Renal cortical epithelial cell (primary cell): Measurements from ENCODE around the gene KPNA1. TPM values are rescaled to one million over a fixed set of nuclear protein-coding genes. Genes with fewer than 3 reads are reported as not detected.
A peak's percentile ranks its signal among the peaks of the same experiment; 100 is the strongest.

ENCODE experiments used
- DNase-seq: peaks from one replicate; pipeline ENCODE4 v3.0.0-alpha.2; 2011; ENCODE audit warnings: low read depth
- total RNA-seq: library from RNA; depleted of rRNA; stranded (reverse); fragments of >200 nt; gene quantifications from 2 replicates; pipeline ENCODE4 v1.2.3, GENCODE V29; 2014

Gene KPNA1
- total RNA-seq: 29.5 and 61.3 TPM in 2 replicates

DNA sequence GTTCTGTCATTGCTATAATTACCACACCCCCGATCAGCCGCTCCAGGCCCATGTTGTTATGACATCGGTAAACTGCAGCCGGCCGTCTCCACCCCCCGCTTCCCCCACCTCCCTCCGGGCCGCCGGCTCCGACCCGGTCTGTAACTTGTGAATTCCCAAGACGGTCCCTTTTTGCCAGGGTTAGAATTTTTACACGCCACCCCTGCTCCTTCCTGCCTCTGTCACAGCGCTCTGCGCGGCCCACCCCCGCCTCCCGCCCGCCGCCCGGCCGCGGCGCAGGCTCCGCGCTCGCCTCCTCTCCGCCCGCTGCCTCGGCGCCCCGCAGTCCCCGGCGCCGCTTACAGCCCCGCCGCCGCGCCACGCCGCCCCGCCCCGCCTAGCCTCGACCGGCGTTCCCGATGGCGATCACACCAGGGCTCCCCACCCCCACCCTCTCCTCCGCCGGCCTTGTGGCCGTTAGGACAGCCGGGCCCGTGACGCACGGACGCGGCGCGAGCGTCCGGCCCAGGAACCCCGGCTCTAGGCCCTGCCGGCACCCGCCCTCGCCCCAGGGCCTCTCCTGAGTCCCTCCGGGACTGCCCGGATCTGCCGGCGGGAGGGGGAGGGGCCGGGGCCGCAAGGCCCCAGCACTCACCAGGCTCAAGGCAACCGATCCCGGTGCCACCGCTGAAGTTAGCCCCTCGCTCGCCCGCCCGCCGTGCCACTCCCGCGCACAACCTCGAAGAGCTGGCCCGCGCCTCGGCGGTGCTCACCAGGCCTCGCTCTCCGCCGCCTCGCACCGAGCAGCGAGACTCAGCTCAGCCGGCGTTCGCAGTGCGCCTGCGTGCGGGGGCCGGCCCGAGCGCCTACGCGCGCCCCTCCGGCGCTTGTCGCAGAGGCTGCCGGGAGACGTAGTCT lies at the start of gene KPNA1:
Gene KPNA1 (minus strand): TSS at position 817 of the 897 bp plus-strand sequence. CDS start 18,374 bp downstream, outside the sequence.
- peak; percentile 71 for DNase-seq

DNA sequence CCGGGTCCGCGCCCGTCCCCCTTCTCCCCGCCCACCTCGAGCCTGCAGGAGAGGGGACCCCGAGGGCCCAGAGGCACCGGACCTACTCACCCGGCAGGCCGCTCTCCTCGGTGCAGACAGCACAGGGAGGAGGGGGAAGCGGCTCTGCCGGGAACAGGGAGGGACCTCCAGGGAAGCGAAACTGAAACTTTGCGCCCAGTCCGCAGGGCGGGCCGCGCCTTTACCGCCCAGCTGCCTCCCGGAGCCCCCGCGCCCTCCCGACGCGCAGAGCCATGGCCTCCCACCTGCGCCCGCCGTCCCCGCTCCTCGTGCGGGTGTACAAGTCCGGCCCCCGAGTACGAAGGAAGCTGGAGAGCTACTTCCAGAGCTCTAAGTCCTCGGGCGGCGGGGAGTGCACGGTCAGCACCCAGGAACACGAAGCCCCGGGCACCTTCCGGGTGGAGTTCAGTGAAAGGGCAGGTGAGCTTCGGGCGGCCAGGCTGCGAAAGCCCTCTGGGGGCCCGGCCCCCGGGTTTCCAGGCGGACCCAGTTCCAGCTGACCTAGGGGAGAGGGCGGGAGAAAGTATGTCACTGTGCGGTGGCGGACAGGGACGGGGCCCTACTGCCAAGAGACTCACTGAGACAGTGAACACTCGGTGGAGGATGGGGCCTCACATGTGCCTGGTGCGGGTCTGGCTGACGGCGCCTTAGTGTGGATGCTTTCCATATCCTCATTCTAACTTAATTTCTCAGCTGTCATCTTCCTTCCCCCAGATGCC lies 49.6 kb upstream of the KPNA1 start, which contains the start of the genes DTX3L and PARP9:
Gene DTX3L (plus strand): TSS at position 184 of the 758 bp plus-strand sequence. CDS start 89 bp downstream, at position 273.
Gene PARP9 (minus strand): TSS at position 146 of the 758 bp plus-strand sequence. CDS start 4,680 bp downstream, outside the sequence.
- peak; percentile 56 for DNase-seq

- DNase-seq: peak; percentile 16
Measured at GRCh38 chr3:122563717-122564025, 48.9 kb upstream of the KPNA1 start.

DNA sequence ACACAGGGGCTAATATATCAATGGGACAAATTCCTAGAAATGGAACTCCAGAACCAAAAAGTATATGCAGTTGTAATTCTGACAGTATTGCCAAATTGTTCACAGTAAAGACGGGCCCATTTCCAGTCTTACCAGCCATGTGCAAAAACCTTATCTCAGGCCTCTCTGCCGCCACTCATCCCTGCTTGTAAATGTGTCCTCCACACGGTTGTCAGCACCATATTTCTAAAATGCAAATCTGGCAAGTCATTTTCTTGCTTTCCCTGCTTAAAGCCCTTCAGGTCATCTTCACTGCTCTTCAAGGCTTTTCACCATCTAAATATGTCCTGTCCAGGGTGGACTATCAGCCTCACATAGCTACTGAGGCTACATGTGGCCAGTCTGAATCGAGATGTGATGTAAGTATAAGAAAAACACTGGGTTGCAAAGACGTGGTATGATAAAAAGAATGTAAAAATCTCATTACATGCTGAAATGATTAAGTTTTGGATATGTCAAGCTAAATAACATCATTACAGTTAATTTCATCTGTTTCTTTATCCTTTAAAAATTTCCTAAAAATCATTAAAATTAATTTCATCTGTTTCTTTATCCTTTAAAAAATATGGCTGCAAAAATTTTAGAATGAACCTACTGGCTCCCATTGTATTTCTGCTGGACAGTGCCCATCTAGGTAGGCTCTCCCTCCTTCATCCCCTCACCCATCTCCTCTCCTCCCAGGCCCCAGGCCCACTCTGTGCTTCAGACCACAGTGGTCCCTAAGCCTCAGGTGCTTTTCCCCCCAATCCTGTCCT lies 48.4 kb upstream of the KPNA1 start:
- no peak for DNase-seq

GRCh38 chr3:122560680-122561079 lies 45.9 kb upstream of the KPNA1 start:
- DNase-seq: peak; percentile 70

- no peak for DNase-seq
Measured at GRCh38 chr3:122559906-122560305, 45.2 kb upstream of the KPNA1 start.

DNA sequence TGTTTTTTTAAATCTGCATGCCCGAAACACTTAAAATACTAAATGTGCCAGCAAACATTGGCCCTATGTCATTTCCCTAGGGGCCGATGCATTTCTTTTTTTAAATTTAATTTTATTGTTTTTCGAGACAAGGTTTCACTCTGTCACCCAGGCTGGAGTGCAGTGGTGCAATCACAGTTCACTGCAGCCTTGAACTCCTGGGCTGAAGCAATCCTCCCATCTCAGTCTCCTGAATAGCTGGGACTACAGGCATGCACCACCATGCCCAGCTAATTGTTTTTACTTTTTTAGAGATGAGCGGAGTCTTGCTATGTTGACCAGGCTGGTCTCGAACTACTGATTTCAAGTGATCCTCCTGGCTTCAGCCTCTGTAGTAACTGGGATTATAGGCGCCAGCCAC lies 43.9 kb upstream of the KPNA1 start:
- no peak for DNase-seq

DNA sequence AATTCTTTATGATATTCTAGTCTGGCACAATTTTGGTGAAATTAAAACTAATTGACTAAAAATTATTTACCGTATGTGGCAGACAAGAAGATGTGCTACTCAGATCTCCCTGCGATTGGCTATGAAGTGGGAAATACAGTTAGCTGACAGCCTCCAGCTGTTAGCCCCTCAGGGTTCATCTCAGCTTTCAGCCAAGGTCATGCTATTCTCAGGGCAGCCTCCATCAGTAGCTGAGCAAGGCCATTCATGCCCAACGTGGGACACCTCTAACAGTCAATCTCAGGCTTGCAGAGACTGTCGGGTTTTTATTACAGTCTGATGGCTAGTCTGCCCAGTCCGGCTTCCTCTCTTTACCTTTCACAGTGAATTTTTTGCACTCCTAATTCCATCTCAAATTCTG lies 42.6 kb upstream of the KPNA1 start:
- DNase-seq: no peak

DNA sequence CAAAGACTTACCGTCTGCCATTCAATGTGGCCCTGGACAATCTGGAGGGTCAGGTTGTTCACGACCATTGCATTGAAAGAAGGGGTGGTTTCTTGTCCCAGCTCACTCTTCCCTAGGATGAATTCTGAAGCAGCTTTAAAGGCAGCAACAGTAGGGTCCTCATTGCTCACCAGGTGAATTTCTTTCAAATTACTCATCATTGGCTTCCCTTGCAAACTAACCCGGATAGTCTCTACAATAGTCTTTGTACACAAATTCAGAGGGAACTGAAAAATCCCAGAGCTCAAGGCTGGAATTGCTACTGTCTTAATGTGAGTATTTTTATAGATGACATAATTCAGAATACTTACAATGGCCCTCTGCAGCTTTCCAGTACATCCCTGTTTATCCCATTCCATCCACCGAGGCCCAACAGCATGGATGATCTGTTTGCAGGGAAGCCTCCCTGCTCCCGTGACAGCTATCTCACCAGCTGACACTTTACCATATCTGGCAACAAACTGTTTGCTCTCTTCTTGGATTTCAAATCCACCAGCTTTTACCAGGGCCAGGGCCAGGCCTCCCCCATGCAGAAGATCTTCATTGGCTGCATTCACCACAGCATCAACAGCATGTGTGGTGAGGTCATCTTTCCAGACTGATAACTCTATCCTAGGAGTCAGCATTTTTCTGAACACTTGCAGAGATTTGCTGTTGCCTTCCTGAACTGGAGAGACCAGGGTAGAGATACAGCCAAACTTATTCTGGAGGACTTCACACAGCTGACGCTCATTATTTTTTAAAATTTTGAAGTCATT lies 40.7 kb upstream of the KPNA1 start:
- peak; percentile 17 for DNase-seq

GRCh38 chr3:122553171-122553570 lies 38.4 kb upstream of the KPNA1 start:
- no peak for DNase-seq

DNA sequence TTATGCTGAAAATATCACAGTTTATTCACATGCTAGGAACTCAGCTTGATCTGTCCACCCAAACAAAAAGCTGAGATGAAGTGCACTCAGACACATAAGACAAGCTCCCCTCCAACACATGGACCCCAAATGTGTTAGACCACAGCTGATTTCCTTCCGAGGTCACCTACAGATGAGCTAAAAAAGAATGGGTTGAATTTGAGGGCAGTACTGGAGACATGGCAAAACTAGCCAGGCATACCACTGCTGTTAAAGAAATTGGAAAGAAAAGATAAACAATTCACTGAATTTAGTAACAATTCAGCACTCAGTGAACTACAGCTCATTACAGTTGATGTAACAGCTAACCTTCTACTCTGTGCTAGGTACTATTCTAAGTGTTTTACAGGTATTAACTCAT lies 33.9 kb upstream of the KPNA1 start:
- no peak for DNase-seq

DNA sequence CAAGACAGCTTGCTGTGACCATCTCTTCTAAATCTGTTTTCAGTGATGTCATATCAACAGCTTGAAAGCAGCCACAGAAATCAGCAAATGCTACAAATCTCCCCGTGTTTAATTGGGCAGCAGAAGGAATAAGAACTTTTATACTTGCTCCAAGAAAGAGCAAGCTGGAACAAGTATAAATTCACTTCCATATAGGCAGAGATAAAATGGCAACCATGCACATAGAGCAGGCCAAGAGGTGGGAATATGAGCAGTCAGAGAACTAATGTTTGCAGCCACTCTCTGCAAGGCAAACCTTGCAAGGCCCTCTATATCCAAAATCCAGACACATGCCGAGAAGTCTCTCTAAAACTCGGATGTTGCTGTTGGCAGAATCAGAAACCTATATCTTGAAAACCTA lies 33.3 kb upstream of the KPNA1 start:
- no peak for DNase-seq

DNA sequence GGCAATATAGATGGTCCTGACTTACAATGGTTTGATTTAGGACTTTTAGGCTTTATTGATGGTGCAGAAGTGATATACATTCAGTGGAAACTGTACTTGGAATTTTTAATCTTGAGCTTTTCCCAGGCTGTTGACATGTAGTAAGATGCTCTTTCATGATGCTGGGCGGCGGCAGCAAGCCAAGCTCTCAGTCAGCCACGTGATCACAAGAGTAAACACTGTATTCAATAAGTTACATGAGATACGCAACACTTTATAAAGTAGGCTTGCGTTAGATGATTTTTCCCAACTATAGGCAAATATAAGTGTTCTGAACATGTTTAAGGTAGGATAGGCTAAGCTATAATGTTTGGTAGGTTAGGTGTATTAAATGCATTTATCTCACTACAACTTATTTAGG lies 31.4 kb upstream of the KPNA1 start:
- DNase-seq: no peak

DNA sequence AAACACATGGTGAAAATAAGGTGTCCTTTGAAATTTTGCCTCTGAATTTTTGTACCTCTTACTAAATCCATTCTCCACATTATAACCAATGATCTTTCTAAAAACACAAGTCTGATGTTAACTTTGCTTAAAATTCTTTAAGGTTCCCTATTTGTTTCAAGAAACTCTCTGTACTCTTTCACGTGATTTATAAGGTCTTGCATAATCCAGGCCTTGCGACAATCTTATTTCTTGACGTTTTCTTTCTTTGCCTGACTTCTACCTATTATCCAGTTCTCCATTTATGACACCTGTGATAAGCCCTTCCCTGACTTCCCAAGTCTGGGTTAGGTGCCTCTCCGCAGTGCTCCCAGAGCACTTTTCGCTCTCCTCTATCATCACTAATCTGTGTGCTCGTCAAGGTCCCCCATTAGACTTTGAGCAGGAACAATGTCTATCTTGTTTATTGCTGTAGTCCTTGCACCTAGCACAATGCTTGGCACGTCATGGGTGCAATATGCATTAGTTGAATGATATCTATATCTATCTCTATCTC lies 24.3 kb upstream of the KPNA1 start:
- DNase-seq: no peak

GRCh38 chr3:122536632-122537001 lies 21.9 kb upstream of the KPNA1 start:
- DNase-seq: no peak

DNA sequence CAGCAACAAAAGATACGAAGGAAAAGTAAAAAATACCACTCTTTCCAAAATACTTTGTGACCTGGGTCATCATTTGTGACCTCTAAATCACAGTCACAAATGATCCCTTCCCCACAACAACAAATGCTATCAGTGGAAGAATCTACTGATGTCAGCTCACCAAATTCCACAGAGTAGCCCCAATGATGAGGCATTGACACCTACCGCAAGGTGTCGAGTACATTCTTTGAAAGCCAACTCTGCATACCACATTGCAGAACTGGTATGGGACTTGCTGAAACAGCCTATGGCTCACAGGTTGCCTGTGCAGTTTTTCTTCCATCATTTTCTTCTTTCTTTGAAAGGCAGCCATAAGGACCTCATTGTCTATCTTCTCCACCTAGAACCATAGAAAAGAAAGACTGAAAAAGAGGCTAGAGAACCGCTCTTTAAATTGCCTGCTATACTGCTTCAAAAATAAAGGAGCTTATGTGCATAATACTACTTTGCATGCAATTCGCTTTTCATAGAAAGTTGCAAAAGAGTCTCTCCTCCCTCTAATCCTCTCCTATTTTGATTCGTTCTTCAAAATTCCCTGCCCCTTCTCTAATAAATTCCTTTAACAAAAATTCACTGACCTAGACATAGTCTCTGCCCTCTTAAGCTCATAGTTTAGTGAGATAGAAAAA lies 21.4 kb upstream of the KPNA1 start:
- no peak for DNase-seq

DNA sequence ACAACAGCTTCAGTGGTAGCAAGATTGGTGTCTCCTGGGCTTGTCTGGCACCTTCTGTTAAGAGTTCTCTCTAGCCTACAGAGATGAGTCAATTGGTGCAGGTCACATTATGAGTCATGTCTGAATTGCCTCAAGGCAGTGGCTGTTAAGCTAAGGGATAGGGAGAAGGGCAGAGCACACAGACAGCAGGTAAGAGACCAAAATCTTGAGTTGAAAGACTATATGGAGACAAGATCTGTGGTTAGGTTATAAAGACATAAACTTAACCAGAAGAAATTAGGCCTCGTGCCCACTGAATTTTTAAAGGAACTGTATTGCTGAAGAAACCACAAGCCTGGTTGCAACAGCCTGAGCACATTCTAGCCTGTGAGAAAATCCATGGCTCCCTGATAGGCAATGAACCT lies 19.2 kb upstream of the KPNA1 start:
- peak; percentile 95 for DNase-seq

GRCh38 chr3:122533480-122533879 lies 18.7 kb upstream of the KPNA1 start:
- DNase-seq: no peak

- no peak for DNase-seq
Measured at GRCh38 chr3:122530164-122530563, 15.4 kb upstream of the KPNA1 start.

- DNase-seq: no peak
Measured at GRCh38 chr3:122523317-122523716, 8.6 kb upstream of the KPNA1 start.
